HG02981 (cell line): ENCODE measurements around the gene SFTPB.
A peak's percentile ranks its signal among the peaks of the same experiment; 100 is the strongest.
"Not testable (repeated sequence)": the region's sequence is repeated elsewhere in the genome, so short reads cannot be mapped to it uniquely, and the experiment has no call there.

Source experiments
- ATAC-seq: cut with Tn5 transposase; IDR thresholded peaks from one replicate; pipeline ENCODE4 v1.9.1; 2021; ENCODE audit warnings: mild to moderate bottlenecking, moderate library complexity; ENCODE audit not compliant: unreplicated experiment

SFTPB gene

DNA sequence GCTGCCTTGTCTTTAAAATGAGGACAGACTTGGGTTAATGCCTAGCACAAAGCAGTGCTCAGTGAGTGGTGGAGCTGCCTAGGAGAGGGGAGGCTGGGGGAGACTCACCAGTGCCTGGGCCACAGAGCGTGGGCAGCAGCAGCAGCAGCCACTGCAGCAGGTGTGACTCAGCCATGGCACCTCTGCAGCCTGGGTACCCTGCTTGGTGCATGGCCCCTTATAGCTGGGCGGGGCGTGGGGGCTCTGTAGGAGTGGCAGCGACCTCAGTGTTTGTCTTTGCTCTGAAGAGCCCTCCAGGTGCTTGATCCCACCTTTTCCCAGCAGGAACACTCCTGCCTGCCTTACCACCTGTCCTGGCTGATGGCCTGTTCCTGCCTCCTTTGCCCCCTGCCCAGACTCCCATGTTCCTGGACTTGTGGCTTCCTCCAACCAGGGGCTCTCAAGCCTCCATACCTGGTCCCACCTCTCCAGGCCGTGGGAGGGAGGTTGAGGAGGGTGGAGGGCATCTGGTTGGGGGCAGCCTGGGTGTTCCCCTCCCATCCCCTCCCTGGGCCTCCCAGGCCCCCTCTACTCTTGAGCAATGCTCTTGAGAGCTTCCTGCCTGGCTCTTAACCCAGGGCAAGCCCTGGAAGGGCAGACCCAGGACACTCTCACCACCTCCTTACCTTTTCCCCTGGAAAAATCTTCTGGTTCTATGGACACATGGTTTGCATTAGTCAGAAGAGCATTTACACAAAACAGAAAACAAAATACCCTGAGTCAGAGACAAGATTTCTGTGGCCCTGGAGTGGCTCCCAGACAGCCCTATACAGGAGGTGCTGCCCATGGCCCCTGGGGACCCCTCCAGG, at the start of gene SFTPB:
SFTPB (minus strand) TSS at position 191 of the 848 bp plus-strand sequence; CDS start at position 175, 16 bp downstream.
- ATAC-seq, result no peak

DNA sequence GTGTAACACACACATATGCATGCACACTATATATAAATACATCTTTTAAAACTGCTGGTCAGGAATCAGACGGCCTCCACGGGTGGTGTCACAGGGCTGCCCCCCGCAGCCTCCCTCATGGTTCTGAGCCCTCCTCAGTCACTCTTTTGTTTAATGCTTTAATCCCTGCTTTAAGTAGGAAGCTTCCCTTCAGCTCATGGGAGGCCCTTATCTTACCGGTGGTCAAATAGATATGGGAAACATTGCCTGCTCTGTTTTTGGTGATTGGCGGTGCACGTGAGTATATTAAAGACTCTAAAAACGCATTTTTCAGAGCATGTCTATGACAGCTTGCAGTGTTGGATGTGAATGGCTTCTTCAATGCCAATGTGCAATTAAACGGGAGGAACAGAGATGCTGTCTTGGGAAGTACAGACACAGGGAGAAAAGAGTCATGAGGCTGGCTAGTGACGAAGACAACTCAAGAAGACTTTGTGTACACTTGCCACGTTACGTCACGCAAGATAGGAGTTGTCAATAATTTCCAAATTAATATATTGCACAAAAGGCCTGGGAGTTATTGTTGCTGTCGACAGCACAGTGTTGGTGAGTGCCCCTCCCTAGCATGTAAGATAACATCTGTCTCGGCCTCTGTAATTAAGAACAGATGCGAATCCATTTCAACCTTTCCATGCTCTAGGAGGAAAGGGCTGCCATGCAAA, 49.5 kb upstream of the SFTPB start:
- no peak for ATAC-seq

DNA sequence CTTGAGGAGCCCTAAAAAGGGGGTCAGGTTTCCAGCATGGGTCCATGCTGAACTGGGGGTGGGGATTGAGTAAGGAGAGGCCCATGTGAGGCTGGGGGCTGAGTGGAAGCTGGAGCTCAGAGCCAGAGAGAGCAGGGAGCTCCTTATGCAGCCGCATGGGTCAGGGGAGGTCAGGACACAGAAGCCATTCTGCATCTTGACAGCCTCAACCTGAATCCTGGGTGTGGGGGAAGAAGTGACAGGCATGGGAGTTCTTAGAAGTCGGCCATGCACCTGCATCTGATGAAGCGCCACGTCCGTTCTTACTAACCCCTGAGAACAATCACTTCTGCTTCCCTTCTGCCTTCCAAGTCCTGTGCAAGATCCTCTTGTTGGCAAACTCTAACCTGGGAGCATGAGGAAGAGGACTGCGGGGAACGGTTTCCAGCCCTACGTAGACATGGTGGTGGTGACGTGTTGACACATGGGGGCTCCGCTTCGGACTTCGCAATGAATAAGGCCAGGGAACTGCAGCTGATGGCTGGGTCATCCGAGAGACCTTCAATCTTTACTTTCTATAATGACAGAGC, 48.4 kb upstream of the SFTPB start:
- no peak for ATAC-seq

DNA sequence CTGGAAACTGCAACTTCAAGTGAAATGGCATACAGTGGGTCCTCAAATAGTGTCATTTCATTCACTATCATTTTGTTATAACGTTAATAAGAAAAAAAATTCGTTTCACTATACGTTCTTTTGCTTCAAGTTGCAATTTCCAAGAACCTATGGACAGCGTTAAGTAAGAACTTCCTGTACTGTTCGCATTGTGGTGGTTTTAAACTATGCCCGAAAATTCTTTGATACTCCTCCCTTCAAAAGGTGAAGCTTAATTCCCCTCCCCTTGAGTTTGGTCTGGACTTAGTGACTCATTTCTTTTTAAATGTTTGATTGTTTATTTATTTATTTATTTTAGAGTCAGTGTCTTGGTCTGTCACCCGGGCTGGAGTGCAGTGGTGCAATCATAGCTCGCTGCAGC, 46.8 kb upstream of the SFTPB start:
- no peak for ATAC-seq

DNA sequence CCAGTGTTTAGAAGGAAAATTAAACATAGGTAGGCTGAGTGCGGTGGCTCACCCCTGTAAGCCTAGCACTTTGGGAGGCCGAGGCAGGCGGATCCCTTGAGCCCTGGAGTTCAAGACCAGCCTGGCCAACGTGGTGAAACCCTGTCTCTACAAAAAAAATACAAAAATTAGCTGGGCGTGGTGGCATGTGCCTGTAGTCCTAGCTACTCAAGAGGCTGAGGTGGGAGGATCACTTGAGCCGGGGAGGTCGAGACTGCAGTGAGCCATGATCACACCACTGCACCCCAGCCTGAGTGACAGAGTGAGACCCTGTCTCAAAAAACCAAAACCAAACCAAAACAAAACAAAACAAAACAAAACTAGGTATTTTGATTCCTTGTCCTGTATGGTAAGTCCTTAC, 46.4 kb upstream of the SFTPB start:
- ATAC-seq, result not testable (repeated sequence)

DNA sequence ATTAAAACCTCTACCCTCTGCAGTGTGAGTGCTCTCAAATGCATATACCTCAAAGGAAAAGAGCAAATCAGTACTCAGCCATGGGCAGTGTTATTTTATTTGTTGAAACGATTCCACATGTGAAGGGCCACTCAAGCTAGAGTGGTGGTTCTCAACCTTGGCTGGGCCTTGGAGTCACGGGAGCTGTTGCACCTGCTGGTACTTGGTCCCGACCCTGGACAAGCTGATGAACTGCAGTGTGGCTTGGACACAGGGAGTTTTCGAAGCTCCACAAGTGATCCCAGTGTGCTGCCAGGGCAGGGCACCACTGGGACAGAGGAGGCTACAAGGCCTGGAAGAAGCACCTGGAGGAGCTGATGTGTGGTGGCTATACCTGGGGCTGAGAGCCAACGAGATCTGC, 45.8 kb upstream of the SFTPB start:
- ATAC-seq, result no peak

DNA sequence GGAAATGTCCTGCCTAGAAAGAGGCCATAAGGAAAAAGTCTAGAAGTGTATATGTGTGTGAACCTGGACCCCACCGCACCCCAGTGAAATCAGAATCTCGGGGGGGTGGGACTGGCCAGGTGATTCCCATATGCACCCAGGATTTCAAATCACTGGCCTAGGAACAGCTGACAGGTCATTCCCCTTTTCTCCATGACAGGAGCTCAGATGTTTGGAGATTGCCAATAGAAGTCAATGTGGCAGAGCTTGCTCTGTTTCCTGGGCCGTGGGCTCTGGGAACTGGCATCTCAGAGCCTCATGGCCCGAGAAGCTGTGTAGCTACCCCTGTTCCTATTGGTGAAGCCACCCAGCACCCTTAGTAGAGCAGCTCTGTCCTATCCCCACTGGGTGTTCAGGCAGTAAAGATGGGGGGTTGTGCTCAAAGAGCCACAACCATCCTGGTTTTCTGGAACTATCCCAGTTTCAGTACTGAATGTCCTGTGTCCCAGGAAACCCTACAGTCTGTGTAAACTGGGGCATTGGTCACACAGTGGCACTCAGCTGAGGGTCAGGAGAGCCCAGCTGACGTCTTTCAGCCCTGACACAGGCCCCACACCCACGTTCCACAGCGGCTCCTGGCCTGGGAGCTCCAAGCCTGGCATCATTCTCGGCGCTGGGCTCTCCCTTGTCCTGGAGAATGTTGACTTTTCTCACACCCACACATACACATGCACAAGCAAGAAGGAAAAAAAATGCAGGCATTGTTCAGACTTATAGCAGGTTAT, 45.0 kb upstream of the SFTPB start:
- ATAC-seq, result no peak

DNA sequence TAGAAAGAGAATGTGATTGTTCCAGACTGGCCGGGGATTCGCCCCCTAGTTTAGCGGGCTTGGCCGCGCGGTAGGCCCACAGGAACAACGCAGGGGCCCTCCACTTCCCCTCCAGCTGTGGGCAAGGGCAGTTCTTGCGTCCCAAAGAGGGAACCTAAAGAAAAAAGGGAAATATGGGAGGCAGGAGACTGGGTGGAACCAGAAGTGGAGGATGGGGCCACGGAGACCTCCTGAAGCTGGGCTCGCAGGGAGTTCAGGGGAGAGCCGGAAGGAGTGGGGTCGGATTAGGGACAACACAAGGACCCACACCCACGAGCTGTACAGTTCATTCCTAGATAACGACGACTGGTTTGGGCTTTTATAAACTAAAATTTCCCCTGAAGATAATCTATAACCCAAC, 44.3 kb upstream of the SFTPB start:
- no peak for ATAC-seq

DNA sequence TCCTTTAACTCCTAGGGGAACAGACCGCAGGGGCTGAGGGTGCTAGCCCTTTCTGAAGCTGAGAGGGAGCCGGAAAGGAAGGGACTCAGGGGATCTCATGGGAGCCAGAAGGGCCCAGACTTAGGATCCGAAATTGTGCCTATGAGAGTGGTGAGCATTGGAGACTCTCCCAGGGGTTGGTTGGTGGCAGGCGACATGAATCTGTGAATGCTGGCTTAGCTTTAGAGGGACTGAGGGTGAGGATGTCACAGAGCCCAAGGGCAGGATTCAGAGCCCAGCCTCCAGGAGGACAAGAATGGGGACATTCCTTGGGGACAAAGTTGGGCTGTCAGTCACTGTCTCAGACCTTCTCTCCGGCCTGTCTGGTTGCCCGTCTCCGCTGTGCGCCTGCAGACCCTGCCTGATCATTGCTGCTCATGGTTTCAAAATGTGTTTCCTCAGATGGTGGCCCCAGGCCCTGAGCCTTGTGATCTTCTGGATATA, 43.6 kb upstream of the SFTPB start:
- ATAC-seq, result no peak

DNA sequence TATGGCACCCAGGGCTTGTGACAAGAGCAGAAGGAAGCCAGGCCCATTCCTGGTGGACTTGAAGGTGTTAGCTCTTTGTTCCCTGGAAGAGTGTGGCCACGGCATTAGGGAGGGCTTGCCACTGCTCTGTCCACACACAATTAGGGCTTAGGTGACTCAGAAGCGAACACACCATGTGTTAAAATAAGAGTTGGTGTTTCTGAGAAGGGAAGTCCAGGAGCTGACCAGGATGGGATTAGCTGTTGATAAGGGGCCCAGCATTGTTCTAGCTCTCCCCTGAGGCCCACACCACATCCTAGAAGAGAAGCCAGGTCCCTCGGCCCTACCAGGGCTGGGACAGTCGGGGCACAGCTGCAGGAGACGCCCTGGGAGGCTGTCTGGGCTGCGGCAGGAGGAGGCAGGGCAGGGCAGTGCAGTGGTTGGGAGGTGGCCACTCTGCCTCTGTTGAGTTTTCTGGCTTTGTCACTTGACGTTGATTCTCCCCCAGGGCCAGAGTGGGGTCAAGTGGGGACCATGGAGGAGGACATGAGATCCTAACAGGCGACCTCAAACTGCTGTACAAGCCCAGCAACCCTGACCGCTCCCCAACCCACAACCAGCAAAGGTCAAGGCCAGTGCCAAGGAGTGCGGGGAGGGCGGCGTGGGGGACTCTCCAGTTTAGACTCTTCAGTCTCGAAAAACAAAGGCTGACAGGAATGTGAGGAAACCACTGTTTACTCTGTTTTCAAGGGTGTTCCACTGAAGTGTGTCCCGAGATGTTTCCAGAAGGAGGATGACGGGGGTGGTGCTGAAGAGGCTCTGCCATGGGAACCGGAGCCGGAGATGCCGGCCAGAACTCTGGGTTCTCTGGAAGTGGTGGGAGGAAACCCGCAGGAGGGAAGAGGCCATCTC, 42.9 kb upstream of the SFTPB start:
- no peak for ATAC-seq

DNA sequence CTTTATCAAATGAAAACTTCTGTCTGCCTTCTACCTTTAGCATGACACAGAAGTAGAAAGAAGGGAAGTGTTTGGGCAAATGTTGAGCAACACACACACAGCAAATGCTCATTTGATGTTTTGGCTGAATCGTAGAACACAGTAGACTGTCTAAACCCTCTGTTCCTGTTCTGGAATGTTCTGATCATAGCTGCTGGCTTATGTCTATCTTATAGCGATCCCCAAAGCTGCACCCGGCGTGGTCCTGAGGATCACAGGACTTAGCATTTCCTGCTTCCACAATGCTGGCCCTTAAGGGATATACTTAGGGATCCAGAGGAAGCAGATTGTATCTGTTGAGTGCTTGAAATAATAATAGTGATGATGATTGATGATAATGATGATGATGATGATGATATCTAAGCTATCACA, 41.4 kb upstream of the SFTPB start:
- no peak for ATAC-seq

DNA sequence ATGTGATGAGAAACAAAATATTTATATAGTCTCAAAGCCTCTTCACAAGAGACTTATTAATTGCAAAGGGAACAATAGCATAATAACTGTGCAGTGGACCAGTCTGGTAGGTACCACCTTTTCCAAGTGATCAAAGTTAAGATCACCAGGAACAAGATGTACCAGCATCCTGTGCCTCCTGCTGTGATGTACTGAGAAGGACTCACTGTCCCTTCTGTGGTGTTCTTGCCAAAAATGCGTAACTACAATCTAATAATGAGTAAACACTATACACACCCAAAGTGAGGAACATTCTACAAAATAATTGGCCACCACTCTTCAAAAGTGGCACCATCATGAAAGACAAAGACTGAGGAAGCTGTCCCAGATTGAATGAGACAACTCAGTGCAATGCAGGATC, 40.6 kb upstream of the SFTPB start:
- no peak for ATAC-seq

DNA sequence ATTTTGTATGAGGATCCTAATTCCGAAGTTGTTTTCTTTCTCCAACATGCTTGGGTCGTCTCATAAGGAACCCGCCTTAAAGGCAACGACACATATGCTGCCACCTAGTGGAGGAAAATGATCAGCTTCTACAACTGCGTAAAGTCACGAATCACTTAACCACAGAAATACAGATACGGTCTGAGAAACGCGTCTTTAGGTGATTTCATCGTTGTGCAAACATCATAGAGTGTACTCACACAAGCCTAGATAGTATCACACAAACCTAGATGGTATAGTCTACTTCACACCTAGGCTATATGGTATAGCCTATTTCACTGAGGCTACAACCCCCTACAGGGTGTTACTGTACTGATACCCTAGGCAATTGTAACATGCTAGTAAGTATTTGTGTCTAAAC, 39.3 kb upstream of the SFTPB start:
- no peak for ATAC-seq

DNA sequence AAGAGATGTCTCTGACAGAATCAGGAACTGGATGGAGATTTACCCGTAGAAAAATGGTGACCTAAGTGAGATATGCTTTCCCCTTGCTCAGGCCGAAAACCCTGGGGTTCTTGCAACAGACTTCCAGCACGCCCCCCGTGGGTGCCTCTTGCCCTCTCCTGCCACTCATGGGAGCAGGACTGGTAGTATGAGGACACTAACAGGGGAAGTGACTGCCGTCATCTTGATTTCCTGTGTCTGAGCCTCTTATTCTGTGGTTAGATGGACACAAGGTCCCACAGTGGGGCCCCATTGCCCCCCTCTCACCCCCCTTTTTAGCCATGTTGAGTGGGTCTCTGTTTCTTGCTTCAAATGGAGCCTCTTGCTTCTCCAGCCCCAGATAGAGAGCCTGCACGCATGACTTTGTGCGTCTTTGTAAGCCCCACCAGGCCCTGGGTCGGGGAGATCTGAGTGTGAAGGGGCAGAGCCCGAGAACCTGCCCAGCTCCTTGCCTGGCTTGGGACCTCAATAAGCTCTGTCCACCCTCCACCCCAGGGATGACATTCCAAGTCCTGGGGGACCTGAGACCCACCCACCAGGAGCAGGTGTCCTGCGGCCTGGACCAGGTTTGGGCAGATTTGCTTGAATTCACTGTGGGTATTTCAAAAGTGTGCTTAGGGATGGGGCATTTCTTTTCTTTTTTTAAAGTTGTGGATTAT, 38.7 kb upstream of the SFTPB start:
- ATAC-seq, result no peak

DNA sequence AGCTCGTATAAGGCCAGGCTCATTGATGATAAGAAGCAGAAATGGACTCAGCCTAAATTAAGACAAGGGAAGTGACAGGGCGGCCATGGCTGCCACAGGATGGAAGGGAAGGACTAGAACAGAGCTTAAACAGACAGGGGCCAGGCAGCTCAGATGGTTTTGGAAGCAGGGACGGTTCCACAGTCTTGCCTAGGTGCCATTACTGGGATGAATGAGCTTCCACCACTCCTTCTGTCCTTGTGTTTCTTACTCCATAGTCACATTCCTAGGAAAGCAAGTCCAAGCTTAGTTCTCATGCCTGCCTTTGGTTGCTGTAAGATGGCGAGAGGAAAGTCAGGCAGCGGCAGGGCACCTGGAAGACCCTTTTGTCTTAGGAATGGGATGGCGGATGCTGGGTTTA, 38.1 kb upstream of the SFTPB start:
- ATAC-seq, result no peak

DNA sequence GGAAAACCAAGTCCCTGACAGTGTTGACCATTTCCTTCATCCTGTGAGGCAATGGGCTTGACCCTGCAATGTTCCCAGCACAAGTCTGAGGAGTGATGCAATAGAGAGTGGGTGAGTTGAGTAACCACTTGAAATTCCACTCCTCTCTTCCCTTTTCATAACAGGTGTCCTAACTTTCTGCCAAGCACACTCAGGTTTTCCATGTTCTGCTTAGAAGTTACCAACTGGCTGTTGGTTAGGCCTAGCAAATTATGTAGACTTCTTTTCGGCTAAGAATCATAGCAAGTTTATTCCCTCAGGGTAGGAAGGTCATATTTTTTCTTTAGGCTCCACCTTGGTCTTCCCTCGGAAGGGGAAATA, 37.7 kb upstream of the SFTPB start:
- no peak for ATAC-seq

DNA sequence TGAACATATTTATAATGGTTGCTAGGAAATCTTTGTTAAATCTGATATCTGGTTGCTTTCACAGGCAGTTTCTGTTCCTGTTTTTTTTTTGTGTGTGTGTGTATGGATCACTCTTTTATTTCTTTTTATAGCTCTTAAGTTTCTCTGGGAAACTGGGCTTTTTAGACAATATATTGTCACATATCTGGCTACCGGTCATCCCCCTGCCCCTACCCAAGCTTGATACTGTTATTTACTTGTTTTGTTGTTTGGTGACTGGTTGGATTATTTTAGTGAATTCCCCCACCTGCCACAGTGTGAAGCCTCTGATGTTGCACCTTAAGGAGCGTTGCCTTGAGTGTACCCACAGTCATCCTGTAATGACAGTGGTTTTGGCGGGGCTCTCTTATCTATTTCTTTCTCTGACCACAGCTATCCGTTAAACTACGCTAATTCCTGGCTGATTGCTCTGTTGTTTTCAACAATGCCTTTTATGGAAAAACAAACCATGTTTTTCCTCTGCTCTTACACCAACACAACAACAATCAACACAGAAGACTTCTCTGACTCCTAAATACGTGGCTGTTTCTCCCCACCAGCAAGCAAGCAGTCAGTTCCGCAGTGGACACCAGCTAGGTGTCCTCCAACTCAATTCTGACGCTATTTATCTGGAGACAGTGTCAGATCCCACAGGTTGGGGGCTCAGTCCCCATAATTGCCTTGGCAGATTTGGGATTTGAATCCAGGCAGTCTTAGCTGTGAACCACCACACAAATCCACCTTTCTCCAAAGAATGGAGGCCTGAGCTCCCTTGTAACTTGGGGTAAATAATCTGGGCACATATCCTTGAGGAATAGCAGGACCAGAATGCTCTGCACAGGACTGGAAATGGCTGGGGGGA, 37.0 kb upstream of the SFTPB start:
- peak; percentile 67 for ATAC-seq

DNA sequence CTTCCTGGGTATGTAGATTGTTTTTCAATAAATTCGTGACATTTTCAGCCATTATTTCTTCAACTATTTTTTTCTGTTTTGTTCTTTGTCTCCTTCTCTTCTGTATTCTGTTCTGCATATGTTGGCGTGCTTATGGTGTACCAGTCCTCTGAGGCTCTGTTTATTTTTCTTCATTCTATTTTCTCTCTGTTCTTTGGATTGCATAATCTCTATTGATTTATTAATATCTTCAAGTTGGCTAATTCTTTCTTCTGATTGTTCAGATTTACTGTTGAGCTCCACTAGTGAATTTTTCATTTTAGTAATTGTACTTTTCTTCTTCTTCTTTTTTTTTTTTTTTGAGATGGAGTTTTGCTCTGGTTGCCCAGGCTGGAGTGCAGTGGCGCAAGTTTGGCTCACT, 36.0 kb upstream of the SFTPB start:
- ATAC-seq, result no peak

DNA sequence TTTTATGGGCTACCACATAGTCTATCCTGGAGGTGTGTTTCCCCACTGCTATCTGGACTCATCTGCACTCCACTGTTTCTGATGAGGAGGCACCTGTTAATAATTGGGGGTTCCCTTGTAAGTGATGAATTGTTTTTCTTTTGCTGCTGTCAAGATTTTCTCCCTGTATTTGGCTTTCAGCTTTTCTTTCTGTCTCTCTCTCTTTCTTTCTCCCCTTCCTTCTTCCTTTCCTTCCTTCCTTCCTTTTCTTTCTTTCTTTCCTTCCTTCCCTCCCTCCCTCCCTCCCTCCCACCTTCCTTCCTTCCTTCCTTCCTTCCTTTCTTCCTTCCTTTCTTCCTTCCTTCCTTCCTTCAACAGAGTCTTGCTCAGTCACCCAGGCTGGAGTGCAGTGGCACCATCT, 35.3 kb upstream of the SFTPB start:
- no peak for ATAC-seq
